Vagina (tissue), 2 donors: ENCODE data around the gene CEP19.

Experiments
- POLR2A ChIP-seq, 2 donors: fragments of 450-650 bp; IDR thresholded peaks; one replicate each; pipeline ENCODE4 v1.6.1; 2017; ENCODE audit warnings: antibody characterized with exemption in 2 of 2, mild to moderate bottlenecking in 2 of 2, moderate library complexity in 2 of 2
- TF ChIP-seq, protein P1 (sequence below), 3 experiments: fragments of 450-650 bp in 2 of 3; fragments of 200-600 bp in 1 of 3; sonication (generic) in 1 of 3; IDR thresholded peaks; one replicate each; pipeline ENCODE4 v1.5.1; 2017 to 2019; ENCODE audit warnings: antibody characterized with exemption in 3 of 3, mild to moderate bottlenecking in 2 of 3, moderate library complexity in 2 of 3

DNA sequence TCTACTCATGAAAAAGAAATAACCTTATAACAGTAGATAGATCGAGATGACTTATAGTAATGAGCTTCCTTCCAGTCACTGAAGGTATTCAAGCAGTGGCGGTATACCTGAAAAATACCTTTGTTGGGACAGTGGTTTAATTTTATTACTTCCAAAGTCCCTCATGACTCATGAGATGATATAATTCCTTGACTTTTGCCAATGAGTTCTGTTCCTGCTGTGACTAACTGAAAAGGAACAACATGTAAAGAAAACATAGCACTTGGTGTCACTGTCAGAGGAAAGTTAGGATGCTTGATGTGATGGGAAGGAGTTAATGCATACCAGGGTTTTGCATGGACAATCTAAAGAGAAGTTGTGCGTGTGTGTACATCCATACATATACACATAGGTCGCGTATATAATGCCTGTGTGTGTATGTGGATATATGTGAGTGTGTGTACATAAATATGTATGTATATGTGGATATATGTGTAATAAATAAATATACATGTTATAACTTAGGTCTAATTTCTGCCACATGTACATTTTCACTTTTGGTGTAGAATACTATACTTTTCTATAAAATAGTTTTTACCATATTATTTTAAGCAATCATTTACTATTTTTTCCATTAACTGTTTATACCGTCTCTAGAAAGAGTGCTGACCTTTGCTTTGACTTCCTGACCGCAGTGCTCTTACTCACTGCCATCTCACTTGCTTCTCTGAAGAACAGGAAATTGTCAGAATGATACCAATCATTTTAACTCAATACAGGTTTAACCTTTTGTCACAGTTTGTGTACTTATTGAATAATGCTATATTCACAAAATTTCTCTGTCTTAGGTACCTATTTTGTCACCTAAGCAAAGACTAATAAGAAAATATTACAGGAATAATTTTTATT, 15.0 kb upstream of the CEP19 start:
- TF ChIP-seq, protein P1, sequence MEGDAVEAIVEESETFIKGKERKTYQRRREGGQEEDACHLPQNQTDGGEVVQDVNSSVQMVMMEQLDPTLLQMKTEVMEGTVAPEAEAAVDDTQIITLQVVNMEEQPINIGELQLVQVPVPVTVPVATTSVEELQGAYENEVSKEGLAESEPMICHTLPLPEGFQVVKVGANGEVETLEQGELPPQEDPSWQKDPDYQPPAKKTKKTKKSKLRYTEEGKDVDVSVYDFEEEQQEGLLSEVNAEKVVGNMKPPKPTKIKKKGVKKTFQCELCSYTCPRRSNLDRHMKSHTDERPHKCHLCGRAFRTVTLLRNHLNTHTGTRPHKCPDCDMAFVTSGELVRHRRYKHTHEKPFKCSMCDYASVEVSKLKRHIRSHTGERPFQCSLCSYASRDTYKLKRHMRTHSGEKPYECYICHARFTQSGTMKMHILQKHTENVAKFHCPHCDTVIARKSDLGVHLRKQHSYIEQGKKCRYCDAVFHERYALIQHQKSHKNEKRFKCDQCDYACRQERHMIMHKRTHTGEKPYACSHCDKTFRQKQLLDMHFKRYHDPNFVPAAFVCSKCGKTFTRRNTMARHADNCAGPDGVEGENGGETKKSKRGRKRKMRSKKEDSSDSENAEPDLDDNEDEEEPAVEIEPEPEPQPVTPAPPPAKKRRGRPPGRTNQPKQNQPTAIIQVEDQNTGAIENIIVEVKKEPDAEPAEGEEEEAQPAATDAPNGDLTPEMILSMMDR (IDR thresholded peaks at IDR 0.05), result no peak
- no peak for TF ChIP-seq POLR2A (IDR thresholded peaks at IDR 0.05)
